K562 (cell line): ENCODE data around the gene ZNF503.

ENCODE experiments used
- CHD1 ChIP-seq: fragments of 200-600 bp; sonication (generic); IDR thresholded peaks from one replicate; pipeline ENCODE4 v1.6.1; 2012; ENCODE audit warnings: mild to moderate bottlenecking, moderate library complexity, low read length, inconsistent platforms
- CTCF ChIP-seq, 3 experiments: IDR thresholded peaks in 2 of 3; conservative IDR thresholded peaks in 1 of 3; 2 replicates each; pipeline ENCODE4 v1.5.1; 2011 to 2012; ENCODE audit warnings: low read length in 3 of 3, mild to moderate bottlenecking in 3 of 3, control low read depth in 2 of 3, improper control_type of control experiment in 1 of 3, inconsistent platforms in 1 of 3, low read depth in 1 of 3, mixed read lengths in 1 of 3, moderate library complexity in 1 of 3; ENCODE audit not compliant: insufficient read depth in 2 of 3
- ERF ChIP-seq: fragments of 450-650 bp; formaldehyde crosslinking; IDR thresholded peaks from 2 replicates; pipeline ENCODE4 v1.4.0; 2020; ENCODE audit warnings: mild to moderate bottlenecking, mixed read lengths
- KDM2B ChIP-seq: fragments of 250-450 bp; sonication (Bioruptor Pico); IDR thresholded peaks from 2 replicates; pipeline ENCODE4 v1.8.0; 2021; ENCODE audit warnings: mild to moderate bottlenecking, moderate library complexity
- MAZ ChIP-seq, 2 experiments: fragments of 450-650 bp in 1 of 2; sonication (generic) in 1 of 2; formaldehyde crosslinking; IDR thresholded peaks in 1 of 2; conservative IDR thresholded peaks in 1 of 2; 2 replicates each; pipeline versions ENCODE4 v1.4.0 to v1.5.0; 2020; ENCODE audit warnings: mild to moderate bottlenecking in 1 of 2, missing genetic modification reagents in 1 of 2
- SIN3B ChIP-seq: fragments of 450-650 bp; IDR thresholded peaks from 2 replicates; pipeline ENCODE4 v1.6.1; 2017; ENCODE audit warnings: low read depth, mild to moderate bottlenecking, moderate library complexity
- TSHZ1 ChIP-seq: fragments of 250-450 bp; sonication (Bioruptor Pico); IDR thresholded peaks from 2 replicates; pipeline ENCODE4 v1.4.0; 2020; ENCODE audit warnings: mild to moderate bottlenecking, moderate library complexity
- USF1 ChIP-seq: sonication (generic); formaldehyde crosslinking; IDR thresholded peaks from 2 replicates; pipeline ENCODE4 v1.9.0; 2022; ENCODE audit warnings: mild to moderate bottlenecking, missing genetic modification reagents
- ZBED1 ChIP-seq: IDR thresholded peaks from 2 replicates; pipeline ENCODE4 v1.6.1; 2014
- ZBTB8A ChIP-seq: fragments of 450-650 bp; IDR thresholded peaks from 2 replicates; pipeline ENCODE4 v1.6.1; 2018; ENCODE audit warnings: mild to moderate bottlenecking, moderate library complexity; ENCODE audit not compliant: partially characterized antibody
- ZNF175 ChIP-seq: fragments of 200-800 bp; sonication (Bioruptor generic); IDR thresholded peaks from 2 replicates; pipeline ENCODE4 v1.6.1; 2016; ENCODE audit warnings: low read depth, mild to moderate bottlenecking, missing genetic modification characterization, missing compliant biosample characterization

GRCh38 chr10:75356484-75356883 is 45.1 kb downstream of the ZNF503 start:
- TF ChIP-seq ZNF175 (CRISPR knock-in tag) (no peak), TSHZ1 (CRISPR knock-in tag) (no peak), ZBED1 (no peak), ZBTB8A (no peak), MAZ (CRISPR knock-in tag; conservative IDR thresholded peaks at IDR 0.05 in 1 of 2, IDR thresholded peaks at IDR 0.05 in 1 of 2) (no peak), CTCF (IDR thresholded peaks at IDR 0.05 in 2 of 3, conservative IDR thresholded peaks at IDR 0.05 in 1 of 3; ENCODE audit: insufficient read depth in 2 of 3, low read depth in 1 of 3, low read length in 3 of 3) (peak; percentile 9 to 28 (median 27); a peak in 3 of 6 replicates), USF1 (CRISPR knock-in tag) (no peak), ERF (CRISPR knock-in tag) (no peak), KDM2B (CRISPR knock-in tag) (no peak), CHD1 (no peak), SIN3B (no peak)
